Measurements from ENCODE around the gene PRPF8.

- TF ChIP-seq CTCF (IDR thresholded peaks at IDR 0.05): no peak
- TF ChIP-seq EZH2 (IDR thresholded peaks at IDR 0.05; ENCODE audit: borderline replicate concordance, insufficient read depth, low read depth, low read length, poor library complexity, severe bottlenecking): no peak
Observed at GRCh38 chr17:1707107-1707506, 22.4 kb upstream of the PRPF8 start.

All from B cell (primary cell).